Measurements from ENCODE around the gene PLEKHA1. TPM values are rescaled to one million over a fixed set of nuclear protein-coding genes. Genes with fewer than 3 reads are reported as not detected.

PLEKHA1 gene
- polyA plus RNA-seq, 3 donors: 5.5 to 14.9 (median 12.3) TPM

- H3K9me3 Mint-ChIP-seq: peaks cover 0 to 3% (median 0%) of the 10 kb centered on the region in 7 donors
- no peaks in the 10 kb centered on the region for H3K79me2 ChIP-seq (ENCODE audit: insufficient read depth, low read length)
- intact Hi-C loops (cut with micrococcal nuclease): no loop called here
- no peak for DNase-seq
- no peak for TF ChIP-seq CTCF (IDR thresholded peaks at IDR 0.05)
- H4K20me1 ChIP-seq (ENCODE audit: insufficient read depth, low read length): no peaks in the 10 kb centered on the region
- no peak overlapping the region for H3K9ac ChIP-seq (ENCODE audit: insufficient read depth, low read length, poor library complexity, severe bottlenecking)
- H3K4me3 ChIP-seq (replicated peaks in 1 of 3; ENCODE audit: low read depth in 2 of 3, low read length in 3 of 3): no peak overlapping the region
- H3K9me3 ChIP-seq (replicated peaks in 1 of 2; ENCODE audit: control insufficient read depth in 1 of 2, insufficient read depth in 1 of 2, low read length in 2 of 2): no peaks in the 10 kb centered on the region
- no peak overlapping the region for H3K27ac ChIP-seq (ENCODE audit: low read depth in 1 of 2, low read length in 2 of 2)
- H3K4me1 Mint-ChIP-seq: peaks cover 1% of the 10 kb centered on the region
- no peak overlapping the region for H3K27ac Mint-ChIP-seq
- H3K27me3 Mint-ChIP-seq (ENCODE audit: low read depth in 3 of 3): peaks cover 18 to 48% (median 33%) of the 10 kb centered on the region in 3 donors
- H3K27me3 ChIP-seq (ENCODE audit: control insufficient read depth in 2 of 2, insufficient read depth in 2 of 2, low read length in 2 of 2): peaks cover 17 to 19% of the 10 kb centered on the region in 2 donors
- no peak overlapping the region for H3K4me2 ChIP-seq (replicated peaks; ENCODE audit: extremely low read depth, low read length, poor library complexity, severe bottlenecking)
- H3K4me3 Mint-ChIP-seq: no peak overlapping the region
- H3K36me3 Mint-ChIP-seq: no peaks in the 10 kb centered on the region
- H3K36me3 ChIP-seq (replicated peaks in 1 of 2; ENCODE audit: control insufficient read depth in 1 of 2, insufficient read depth in 2 of 2, low read length in 2 of 2): no peaks in the 10 kb centered on the region
- no peaks in the 10 kb centered on the region for H3K4me1 ChIP-seq (ENCODE audit: control insufficient read depth in 1 of 2, insufficient read depth in 2 of 2, low read length in 2 of 2)
- WGBS (ENCODE audit: insufficient coverage): 72% methylated on average over 12 of the region's 14 CpGs
- H2AFZ ChIP-seq (ENCODE audit: insufficient read depth, low read depth, low read length, poor library complexity, severe bottlenecking): no peak overlapping the region
Measured at GRCh38 chr10:122450353-122450990, 76.0 kb downstream of the PLEKHA1 start.

- no peak overlapping the region for H3K4me2 ChIP-seq (replicated peaks; ENCODE audit: extremely low read depth, low read length, poor library complexity, severe bottlenecking)
- TF ChIP-seq CTCF (IDR thresholded peaks at IDR 0.05): no peak
- Mint-ChIP-seq H3K4me1 (no peaks in the 10 kb centered on the region), H3K27me3 (ENCODE audit: low read depth in 3 of 3) (peaks cover 49 to 76% (median 62%) of the 10 kb centered on the region in 3 donors), H3K9me3 (peaks cover 0 to 8% (median under 1%) of the 10 kb centered on the region in 7 donors), H3K27ac (no peak overlapping the region), H3K36me3 (no peaks in the 10 kb centered on the region), H3K4me3 (no peak overlapping the region)
- peaks cover 0 to 4% of the 10 kb centered on the region in 2 donors for H3K9me3 ChIP-seq (replicated peaks in 1 of 2; ENCODE audit: control insufficient read depth in 1 of 2, insufficient read depth in 1 of 2, low read length in 2 of 2)
- H3K4me3 ChIP-seq (replicated peaks in 1 of 3; ENCODE audit: low read depth in 2 of 3, low read length in 3 of 3): no peak overlapping the region
- H3K79me2 ChIP-seq (ENCODE audit: insufficient read depth, low read length): no peaks in the 10 kb centered on the region
- no peak overlapping the region for H2AFZ ChIP-seq (ENCODE audit: insufficient read depth, low read depth, low read length, poor library complexity, severe bottlenecking)
- H3K36me3 ChIP-seq (replicated peaks in 1 of 2; ENCODE audit: control insufficient read depth in 1 of 2, insufficient read depth in 2 of 2, low read length in 2 of 2): no peaks in the 10 kb centered on the region
- H4K20me1 ChIP-seq (ENCODE audit: insufficient read depth, low read length): no peaks in the 10 kb centered on the region
- H3K4me1 ChIP-seq (ENCODE audit: control insufficient read depth in 1 of 2, insufficient read depth in 2 of 2, low read length in 2 of 2): no peaks in the 10 kb centered on the region
- no peak for DNase-seq
- WGBS (ENCODE audit: insufficient coverage): no CpG with 5 or more reads among the region's 3 CpGs
- no peak overlapping the region for H3K9ac ChIP-seq (ENCODE audit: insufficient read depth, low read length, poor library complexity, severe bottlenecking)
- H3K27ac ChIP-seq (ENCODE audit: low read depth in 1 of 2, low read length in 2 of 2): no peak overlapping the region
- intact Hi-C loops (cut with micrococcal nuclease): no loop called here
- peaks cover 31 to 49% of the 10 kb centered on the region in 2 donors for H3K27me3 ChIP-seq (ENCODE audit: control insufficient read depth in 2 of 2, insufficient read depth in 2 of 2, low read length in 2 of 2)
Measured at GRCh38 chr10:122454071-122454470, 79.6 kb downstream of the PLEKHA1 start.
